ENCODE results near the gene ELK3.

The ELK3 gene

GRCh38 chr12:96237035-96237434 is 42.9 kb downstream of the ELK3 start:
- DNase-seq = no peak

- DNase-seq = no peak
These were observed 43.4 kb downstream of the ELK3 start for GRCh38 chr12:96237465-96238077.

- no peak for DNase-seq
These were observed 44.3 kb downstream of the ELK3 start for GRCh38 chr12:96238336-96239047.

GRCh38 chr12:96239711-96240635 is 45.8 kb downstream of the ELK3 start:
- DNase-seq = no peak

GRCh38 chr12:96240656-96241055 is 46.5 kb downstream of the ELK3 start:
- no peak for DNase-seq

- no peak for DNase-seq
These were observed 47.3 kb downstream of the ELK3 start for GRCh38 chr12:96241431-96241830.

GRCh38 chr12:96241846-96242256 is 47.7 kb downstream of the ELK3 start:
- no peak for DNase-seq

GRCh38 chr12:96242597-96242996 is 48.4 kb downstream of the ELK3 start:
- DNase-seq = no peak

GRCh38 chr12:96244826-96245225 is 50.7 kb downstream of the ELK3 start:
- no peak for DNase-seq

- no peak for DNase-seq
These were observed 52.8 kb downstream of the ELK3 start for GRCh38 chr12:96246926-96247505.

GRCh38 chr12:96247563-96247962 is 53.4 kb downstream of the ELK3 start:
- no peak for DNase-seq

GRCh38 chr12:96248136-96248931 is 54.2 kb downstream of the ELK3 start:
- DNase-seq = no peak

GRCh38 chr12:96249196-96250118 is 55.3 kb downstream of the ELK3 start:
- DNase-seq = no peak

GRCh38 chr12:96250119-96250685 is 56.0 kb downstream of the ELK3 start:
- no peak for DNase-seq

GRCh38 chr12:96255077-96255476 is 60.9 kb downstream of the ELK3 start:
- DNase-seq = no peak

- DNase-seq = no peak
These were observed 62.6 kb downstream of the ELK3 start for GRCh38 chr12:96256672-96257361.

GRCh38 chr12:96257550-96258103 is 63.5 kb downstream of the ELK3 start:
- DNase-seq = no peak

- no peak for DNase-seq
These were observed 64.2 kb downstream of the ELK3 start for GRCh38 chr12:96258104-96258961.

- DNase-seq = no peak
These were observed 66.1 kb downstream of the ELK3 start for GRCh38 chr12:96260231-96260630.

Data from activated CD4-positive, CD25-positive, alpha-beta regulatory T cell treated with anti-CD3 and anti-CD28 coated beads, Interleukin-2, amount 50 U/mL, for 72 hours (primary cell).